Neuron (in vitro differentiated cells): ENCODE data around the gene TLR7.

Source experiments
- H2AFZ ChIP-seq: one replicate; pipeline ENCODE4 v1.6.1; 2013; ENCODE audit warnings: low read depth, mild to moderate bottlenecking, inconsistent platforms, low read length, moderate library complexity
- H3K27me3 ChIP-seq: one replicate; pipeline ENCODE4 v1.6.1; 2013; ENCODE audit warnings: low read length; ENCODE audit not compliant: insufficient read depth
- H3K36me3 ChIP-seq: one replicate; pipeline ENCODE4 v1.6.1; 2013; ENCODE audit warnings: low read length; ENCODE audit not compliant: insufficient read depth
- H3K4me1 ChIP-seq: one replicate; pipeline ENCODE4 v1.6.1; 2013; ENCODE audit warnings: low read length; ENCODE audit not compliant: insufficient read depth
- H3K4me3 ChIP-seq: 2 replicates; pipeline ENCODE4 v1.5.1; 2013; ENCODE audit warnings: mild to moderate bottlenecking, low read length, moderate library complexity
- H3K9me3 ChIP-seq: one replicate; pipeline ENCODE4 v1.6.1; 2013; ENCODE audit warnings: low read length

TLR7 gene

DNA sequence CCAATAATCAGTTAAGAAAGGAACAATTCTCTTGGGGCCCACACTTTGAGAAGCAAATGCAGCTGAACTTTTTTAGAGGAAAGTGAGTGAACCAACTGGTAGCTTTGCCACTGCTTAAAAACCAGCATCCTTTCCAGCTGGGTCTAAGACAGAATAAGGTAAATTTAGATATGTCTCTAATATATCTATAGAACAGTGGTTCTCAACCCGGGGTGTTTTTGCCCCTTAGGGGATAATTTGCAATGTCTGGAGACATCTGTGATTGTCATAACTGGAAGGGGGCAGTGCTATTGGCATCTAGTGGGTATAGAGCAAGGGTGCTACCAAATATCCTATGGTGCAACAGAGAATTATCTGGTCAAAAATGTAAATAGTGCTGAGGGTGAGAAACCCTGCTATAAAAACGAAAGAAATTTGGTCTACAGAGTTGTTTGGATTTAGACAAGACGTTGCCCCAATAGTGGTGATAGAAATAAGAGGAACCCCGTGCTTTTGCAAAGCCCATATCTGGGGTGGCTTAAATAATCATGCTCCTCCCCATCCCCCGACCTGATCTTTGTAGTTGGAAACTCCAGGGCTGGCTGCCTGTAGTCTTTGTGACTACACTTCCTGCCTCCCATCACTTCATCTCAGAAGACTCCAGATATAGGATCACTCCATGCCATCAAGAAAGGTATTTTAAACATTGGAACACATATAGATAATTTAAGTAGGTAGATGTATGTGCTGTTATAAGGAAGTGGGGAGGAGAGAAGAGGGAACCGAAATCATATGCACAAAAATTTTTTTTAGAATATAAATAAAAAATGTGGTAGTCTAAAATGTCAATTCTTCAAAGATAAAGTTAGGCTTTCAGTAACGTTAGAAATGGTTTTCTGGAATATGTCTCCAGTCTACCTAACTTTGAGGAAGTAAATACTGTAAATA lies at the start of gene TLR7:
Gene TLR7 (plus strand): TSS at position 622 of the 927 bp plus-strand sequence. CDS start 507 bp downstream, outside the sequence.
- Histone ChIP-seq H2AFZ (no peak within 1 kb of the TSS), H3K27me3 (no peaks in the 10 kb centered on the region), H3K4me1 (no peaks in the 10 kb centered on the region), H3K36me3 (no peaks in the 10 kb centered on the region), H3K9me3 (no peaks in the 10 kb centered on the region), H3K4me3 (no peak within 1 kb of the TSS)

DNA sequence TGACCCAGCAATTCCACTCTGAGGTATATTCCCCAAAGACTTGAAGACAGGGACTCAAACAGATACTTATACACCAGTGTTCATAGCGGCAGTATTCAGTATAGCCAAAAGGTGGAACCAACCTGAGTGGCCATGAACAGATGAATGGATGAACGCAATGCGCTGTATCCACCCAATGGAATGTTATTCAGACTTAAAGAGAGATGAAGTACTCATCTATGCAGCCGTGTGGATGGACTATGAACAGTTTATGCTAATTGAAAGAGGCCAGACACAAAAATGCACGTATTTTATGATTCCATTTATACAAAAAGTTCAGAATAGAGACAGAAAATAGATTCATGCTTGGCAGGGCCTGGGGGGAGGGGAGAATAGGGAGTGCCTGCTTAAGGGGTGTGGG lies 49.3 kb upstream of the TLR7 start:
- Histone ChIP-seq H3K9me3 (no peaks in the 10 kb centered on the region), H3K27me3 (no peaks in the 10 kb centered on the region), H3K4me3 (no peak overlapping the region), H3K36me3 (peaks cover 3% of the 10 kb centered on the region), H2AFZ (no peak overlapping the region), H3K4me1 (no peaks in the 10 kb centered on the region)

DNA sequence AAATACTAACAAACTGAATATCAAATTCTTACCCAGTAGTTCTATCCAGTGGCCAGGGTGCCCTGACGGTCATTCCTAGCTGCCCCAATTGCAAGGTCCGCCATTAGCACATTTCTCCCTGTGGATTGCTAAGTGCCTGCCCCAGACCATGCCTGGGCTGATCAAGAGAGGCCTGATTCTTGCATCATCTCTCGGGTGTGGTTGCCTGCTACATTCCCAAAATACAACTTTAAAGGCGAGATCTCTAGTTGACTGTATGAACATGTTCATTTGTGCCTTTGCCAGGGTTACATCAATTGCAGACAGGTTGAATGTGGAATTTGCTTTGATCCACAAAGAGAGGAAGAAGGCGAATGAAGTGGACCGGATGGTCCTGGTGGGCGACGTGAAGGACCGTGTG lies 47.6 kb upstream of the TLR7 start:
- Histone ChIP-seq H3K36me3 (peaks cover 7% of the 10 kb centered on the region), H3K9me3 (no peaks in the 10 kb centered on the region), H2AFZ (no peak overlapping the region), H3K4me3 (no peak overlapping the region), H3K27me3 (no peaks in the 10 kb centered on the region), H3K4me1 (no peaks in the 10 kb centered on the region)

DNA sequence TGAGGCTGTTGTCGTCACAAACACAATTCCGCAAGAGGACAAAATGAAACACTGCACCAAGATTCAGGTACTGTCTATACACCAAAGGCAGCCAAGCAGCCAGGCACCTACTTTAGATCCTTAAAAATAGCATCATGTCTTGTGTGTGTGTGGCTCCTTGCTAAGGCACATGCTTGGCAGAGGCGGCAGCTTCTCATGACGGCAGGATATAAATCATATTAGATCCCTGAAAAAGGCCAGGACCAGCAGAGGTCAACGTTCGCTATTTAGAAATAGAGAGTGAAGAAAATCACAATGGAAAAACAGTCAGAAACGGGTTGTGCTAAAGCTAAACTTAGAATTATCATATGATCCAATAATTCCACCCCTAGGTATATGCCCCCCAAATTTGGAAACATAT lies 46.1 kb upstream of the TLR7 start:
- H3K36me3 ChIP-seq: peaks cover 7% of the 10 kb centered on the region
- H2AFZ ChIP-seq: no peak overlapping the region
- H3K4me3 ChIP-seq: no peak overlapping the region
- no peaks in the 10 kb centered on the region for H3K27me3 ChIP-seq
- H3K9me3 ChIP-seq: no peaks in the 10 kb centered on the region
- H3K4me1 ChIP-seq: no peaks in the 10 kb centered on the region

DNA sequence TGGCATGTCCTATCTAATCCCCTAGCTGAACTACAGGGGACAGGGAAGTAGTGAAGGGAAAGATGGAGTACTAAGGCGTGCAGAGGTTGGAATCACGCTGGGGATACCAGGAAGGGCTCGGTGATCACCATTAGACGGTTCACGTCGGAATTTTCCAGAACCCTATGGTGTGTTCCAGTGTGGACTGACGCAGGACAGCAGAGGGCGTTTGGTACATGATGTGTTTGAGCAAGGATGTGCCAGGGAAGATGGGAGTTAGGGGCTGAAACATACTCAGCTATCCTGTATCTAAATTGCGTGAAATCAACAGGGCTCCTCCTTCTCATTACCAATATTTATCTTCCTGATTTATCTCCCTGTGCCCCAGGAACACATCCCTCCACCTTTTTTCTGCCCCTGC lies 41.9 kb upstream of the TLR7 start:
- Histone ChIP-seq H3K36me3 (peaks cover 4% of the 10 kb centered on the region), H3K27me3 (no peaks in the 10 kb centered on the region), H3K9me3 (no peaks in the 10 kb centered on the region), H3K4me1 (no peaks in the 10 kb centered on the region), H2AFZ (no peak overlapping the region), H3K4me3 (no peak overlapping the region)

DNA sequence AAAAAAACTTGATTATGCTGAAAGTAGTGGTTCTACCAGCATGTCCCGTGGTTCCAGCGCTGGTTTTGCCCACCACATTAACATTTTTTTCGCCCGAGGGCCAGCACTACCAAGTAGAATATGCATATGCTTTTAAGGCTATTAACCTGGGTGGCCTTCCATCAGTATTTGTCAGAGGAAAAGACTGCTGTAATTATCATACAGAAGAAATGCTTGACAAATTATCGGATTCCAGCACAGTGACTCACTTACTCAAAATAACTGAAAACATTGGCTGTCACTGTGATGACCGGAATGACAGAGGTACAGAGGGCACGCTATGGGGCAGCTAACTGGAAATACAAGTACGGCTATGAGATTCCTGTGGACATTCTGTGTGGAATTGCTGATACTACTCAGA lies 41.1 kb upstream of the TLR7 start:
- Histone ChIP-seq H2AFZ (no peak overlapping the region), H3K36me3 (peaks cover 4% of the 10 kb centered on the region), H3K4me3 (no peak overlapping the region), H3K27me3 (no peaks in the 10 kb centered on the region), H3K4me1 (no peaks in the 10 kb centered on the region), H3K9me3 (no peaks in the 10 kb centered on the region)

DNA sequence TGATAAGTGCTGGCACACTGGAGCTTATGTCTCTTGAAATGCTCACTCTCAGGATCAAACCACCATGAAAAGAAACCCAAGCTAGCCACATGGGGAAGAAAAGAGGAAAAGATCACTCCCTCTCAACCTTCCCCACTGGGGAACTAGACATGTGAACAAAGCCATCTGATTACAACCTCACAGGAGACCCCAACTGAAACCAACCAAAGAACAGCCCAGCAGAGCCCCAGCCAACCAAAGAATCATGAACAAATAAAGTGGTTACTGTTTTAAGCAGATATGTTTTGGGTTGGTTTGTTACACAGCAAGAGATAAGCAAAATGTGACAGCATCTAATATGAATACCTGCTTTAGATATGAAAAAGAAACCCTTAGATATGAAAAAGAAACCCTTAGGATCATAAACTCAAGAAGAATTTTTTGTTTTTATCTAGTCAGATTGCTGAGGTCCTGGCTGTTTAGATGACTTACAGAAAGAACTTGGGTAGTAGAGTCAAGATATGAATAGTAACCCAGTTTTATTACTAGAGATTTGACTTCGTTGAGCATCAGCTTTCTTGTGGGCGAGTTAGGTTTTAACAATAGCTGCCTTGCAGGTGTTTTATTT lies 23.7 kb upstream of the TLR7 start:
- Histone ChIP-seq H3K36me3 (no peaks in the 10 kb centered on the region), H3K9me3 (no peaks in the 10 kb centered on the region), H3K4me3 (no peak overlapping the region), H3K27me3 (no peaks in the 10 kb centered on the region), H3K4me1 (no peaks in the 10 kb centered on the region), H2AFZ (no peak overlapping the region)

DNA sequence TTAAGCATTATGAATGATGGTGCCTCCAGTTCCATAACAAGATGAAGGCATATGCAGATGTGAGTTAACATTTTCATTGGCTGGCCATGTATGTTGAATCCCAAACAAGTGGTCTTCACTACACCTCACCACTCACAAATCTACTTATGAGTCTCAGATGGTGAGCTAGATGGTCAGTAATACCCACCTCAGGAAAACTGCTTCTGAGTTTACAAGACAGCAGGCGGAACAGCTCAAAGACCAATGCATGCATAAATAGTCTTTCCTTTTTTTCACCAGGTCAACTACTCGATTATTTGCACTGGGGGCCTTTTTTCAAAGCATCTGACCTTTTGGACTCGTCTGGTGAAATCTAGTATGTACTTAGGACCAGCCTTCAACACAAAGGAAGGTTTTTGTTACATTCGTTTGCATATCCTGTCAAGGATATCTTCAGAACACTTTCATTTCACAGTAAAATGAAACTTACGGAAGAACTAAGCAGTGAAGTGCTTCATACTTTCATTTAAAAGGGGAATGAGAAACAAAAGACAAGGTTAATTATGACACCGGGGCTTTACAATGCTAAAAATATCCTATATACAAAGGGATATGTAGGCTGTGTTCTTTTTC lies 23.1 kb upstream of the TLR7 start:
- Histone ChIP-seq H3K4me3 (no peak overlapping the region), H3K27me3 (no peaks in the 10 kb centered on the region), H2AFZ (no peak overlapping the region), H3K9me3 (no peaks in the 10 kb centered on the region), H3K36me3 (no peaks in the 10 kb centered on the region), H3K4me1 (no peaks in the 10 kb centered on the region)

DNA sequence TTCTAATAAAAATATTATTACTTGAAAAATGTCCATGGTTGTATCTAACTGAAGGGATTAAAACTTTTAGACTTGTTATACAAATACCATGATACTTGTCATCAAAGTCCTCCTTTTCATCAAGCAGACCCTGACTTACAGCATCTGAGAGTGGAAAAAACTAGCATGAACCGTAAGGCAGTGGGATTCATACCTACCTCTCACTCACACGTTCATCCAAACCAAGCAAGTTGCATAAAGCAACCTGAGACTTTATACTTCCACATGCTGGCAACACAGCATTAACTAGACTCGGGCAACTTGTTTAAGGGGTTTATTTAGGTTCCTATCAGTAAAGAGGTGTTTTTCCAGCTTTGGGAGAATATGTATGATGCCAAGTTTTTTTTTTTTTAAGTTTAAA lies 22.6 kb upstream of the TLR7 start:
- Histone ChIP-seq H3K36me3 (no peaks in the 10 kb centered on the region), H3K4me3 (no peak overlapping the region), H3K4me1 (no peaks in the 10 kb centered on the region)

DNA sequence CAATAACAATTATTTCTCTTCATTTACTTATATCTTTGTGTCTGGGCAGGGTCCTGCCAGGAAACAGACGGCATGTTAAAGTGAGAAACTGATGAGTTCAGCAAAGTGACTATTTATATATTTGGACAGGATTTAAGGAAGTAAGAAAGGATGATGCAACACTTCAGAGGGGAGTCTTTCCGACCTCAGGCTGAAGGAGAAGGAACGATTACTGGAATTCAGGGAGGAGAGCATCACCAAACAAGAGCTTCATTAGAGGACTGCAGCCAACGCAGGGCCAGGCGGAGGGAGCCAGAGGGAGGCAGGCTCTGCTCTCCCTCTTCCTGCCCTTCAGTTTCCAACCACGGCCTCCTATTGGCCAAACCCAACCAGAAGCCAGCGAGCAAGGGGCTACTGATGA lies 1.5 kb upstream of the TLR7 start:
- Histone ChIP-seq H3K9me3 (no peaks in the 10 kb centered on the region), H3K36me3 (no peaks in the 10 kb centered on the region), H3K4me1 (no peaks in the 10 kb centered on the region), H3K27me3 (no peaks in the 10 kb centered on the region), H2AFZ (no peak overlapping the region), H3K4me3 (no peak overlapping the region)

More for the DNA sequence above, 22.6 kb upstream of the TLR7 start:
- H3K27me3 ChIP-seq: no peaks in the 10 kb centered on the region
- H3K9me3 ChIP-seq: no peaks in the 10 kb centered on the region
- H2AFZ ChIP-seq: no peak overlapping the region

DNA sequence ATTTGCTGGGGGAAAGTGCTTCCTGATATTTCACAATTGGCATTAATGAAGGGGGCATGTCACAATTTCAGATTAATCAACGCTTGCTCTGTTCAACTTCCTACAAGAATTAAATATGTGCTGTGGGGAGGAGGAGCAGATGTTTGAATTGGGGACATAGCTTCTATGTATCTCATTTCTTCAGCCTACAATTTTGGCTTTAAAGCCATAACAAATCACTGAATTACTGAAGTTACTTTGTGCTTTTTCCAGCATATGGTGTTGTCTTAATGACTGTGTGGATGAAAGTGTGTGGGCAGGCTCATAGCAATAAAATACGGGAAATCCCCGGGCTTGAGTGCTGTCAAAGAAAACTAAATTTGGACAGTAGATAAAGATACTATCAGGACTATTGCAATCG lies 813 bp downstream of the TLR7 start:
- H3K4me1 ChIP-seq: no peaks in the 10 kb centered on the region
- no peaks in the 10 kb centered on the region for H3K27me3 ChIP-seq
- no peak overlapping the region for H2AFZ ChIP-seq
- no peaks in the 10 kb centered on the region for H3K36me3 ChIP-seq
- no peak overlapping the region for H3K4me3 ChIP-seq
- no peaks in the 10 kb centered on the region for H3K9me3 ChIP-seq

DNA sequence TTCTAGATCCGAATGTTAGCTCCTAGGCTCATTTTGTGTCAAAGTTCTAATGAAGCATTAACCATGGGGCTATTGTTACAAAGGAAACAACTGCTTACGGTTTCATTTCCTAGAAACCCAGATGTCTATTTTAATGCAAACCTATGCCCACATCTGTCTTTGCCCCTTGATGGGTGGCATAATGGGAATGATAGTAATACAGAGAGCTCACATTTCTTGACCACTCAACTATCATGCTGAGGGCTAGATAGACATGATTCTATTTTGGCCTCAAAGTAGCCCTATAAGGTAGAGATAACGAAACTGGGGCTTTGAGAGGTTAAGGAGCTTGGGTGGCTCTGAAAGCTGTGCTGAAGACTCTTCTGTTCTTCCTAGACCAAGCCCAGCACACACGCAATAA lies 1.9 kb downstream of the TLR7 start:
- no peaks in the 10 kb centered on the region for H3K36me3 ChIP-seq
- H2AFZ ChIP-seq: no peak overlapping the region
- no peak overlapping the region for H3K4me3 ChIP-seq
- H3K4me1 ChIP-seq: no peaks in the 10 kb centered on the region
- H3K9me3 ChIP-seq: no peaks in the 10 kb centered on the region
- H3K27me3 ChIP-seq: no peaks in the 10 kb centered on the region

DNA sequence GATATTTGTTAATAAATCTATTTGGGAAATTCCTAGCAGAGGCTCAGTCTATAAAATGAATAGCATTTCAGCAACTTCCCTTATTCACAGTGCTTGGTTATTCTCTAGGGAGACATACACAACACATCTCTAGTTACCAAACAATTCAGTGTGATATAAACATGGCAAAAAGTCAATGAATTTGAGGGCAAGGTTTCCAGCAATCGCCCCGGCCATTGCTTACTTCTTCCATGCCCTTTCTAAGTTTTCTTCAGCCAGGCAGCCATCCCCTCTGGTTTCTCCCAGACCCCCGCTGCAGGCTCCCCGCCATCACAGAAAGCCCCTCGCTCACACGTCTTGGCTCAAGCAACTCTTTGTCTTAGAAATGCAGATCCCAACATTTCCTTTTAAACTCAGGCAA lies 4.4 kb downstream of the TLR7 start:
- Histone ChIP-seq H3K9me3 (no peaks in the 10 kb centered on the region), H3K4me3 (no peak overlapping the region)

More for the DNA sequence above, 4.4 kb downstream of the TLR7 start:
- Histone ChIP-seq H3K4me1 (no peaks in the 10 kb centered on the region), H2AFZ (no peak overlapping the region), H3K36me3 (no peaks in the 10 kb centered on the region), H3K27me3 (no peaks in the 10 kb centered on the region)
